Measurements from ENCODE around the gene RETREG1.

The RETREG1 gene

GRCh38 chr5:16585041-16585667 is 31.6 kb downstream of the RETREG1 start:
- no peak for DNase-seq

DNA sequence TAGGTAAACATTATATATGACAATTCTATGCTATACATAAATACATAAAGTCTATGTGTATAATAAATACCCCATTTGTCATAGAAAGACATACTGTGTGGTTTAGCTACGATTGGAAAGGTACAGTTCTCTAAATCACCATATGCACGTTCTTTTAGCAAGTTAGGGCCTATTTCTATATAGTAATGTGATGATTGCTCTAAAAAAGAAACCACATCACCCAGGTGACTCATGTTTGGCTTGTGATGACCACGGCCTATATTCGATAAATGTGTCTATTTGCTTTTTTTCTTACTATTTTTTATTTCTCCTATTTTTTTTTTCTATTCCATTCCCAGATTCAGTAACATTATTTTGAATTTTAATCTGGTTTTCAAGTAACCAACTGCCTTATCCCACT is 34.7 kb downstream of the RETREG1 start:
- DNase-seq = no peak

- DNase-seq = no peak
Observed at GRCh38 chr5:16580382-16580781, 36.4 kb downstream of the RETREG1 start.

DNA sequence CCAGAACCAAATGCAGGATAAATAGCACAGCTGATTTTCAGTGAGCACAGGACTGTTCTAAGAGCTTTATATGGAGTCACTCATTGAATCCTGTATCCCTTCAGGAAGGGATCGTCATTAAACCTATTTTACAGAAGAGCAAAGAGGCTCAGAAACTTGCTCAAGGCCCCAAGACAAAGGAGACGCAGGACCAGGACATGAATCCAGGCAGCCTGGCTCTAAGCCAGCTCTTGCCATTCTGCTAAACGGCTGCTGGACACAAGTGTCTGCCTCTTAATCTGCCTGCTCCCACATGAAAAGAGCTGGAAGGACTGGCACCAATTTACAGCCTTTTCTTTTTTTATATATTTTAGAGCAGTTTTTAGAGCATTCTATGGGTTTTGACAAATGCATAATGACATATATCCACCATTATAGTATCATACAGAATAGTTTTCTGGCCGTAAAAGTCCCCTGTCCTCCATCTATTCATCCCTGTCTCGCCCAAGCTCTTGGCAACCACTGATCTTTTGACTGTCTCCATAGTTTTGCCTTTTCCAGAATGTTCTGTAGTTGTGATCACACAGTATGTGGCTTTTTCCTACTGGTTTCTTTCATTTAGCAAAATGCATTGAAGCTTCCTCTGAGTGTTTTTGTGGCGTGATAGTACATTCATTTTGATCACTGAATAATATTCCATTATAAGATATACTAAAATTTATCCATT is 37.5 kb downstream of the RETREG1 start:
- peak in 31 of 58 donors; percentile 7 to 92 (median 42) for DNase-seq

DNA sequence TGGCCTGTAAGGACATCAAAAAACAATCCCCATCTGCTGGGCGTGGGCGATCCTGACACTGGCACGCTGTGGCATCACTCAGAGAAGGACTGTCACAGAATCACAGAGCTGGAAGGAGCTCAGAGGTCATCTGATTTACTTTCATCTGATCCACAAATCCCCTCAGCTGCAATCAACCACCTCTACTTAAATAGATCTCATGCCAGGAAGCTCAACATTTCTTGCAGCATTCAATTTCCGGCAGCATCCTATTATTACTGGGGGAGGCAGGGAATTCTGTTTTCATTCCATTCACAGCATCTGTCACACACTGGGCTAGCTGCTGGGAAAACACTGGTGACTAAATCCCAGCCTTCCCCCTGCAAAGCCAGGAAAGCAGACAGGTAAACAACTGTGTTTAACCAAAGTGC is 38.3 kb downstream of the RETREG1 start:
- DNase-seq = peak in 24 of 58 donors; percentile 12 to 75 (median 45)

- no peak for DNase-seq
Observed at GRCh38 chr5:16577677-16578076, 39.1 kb downstream of the RETREG1 start.

DNA sequence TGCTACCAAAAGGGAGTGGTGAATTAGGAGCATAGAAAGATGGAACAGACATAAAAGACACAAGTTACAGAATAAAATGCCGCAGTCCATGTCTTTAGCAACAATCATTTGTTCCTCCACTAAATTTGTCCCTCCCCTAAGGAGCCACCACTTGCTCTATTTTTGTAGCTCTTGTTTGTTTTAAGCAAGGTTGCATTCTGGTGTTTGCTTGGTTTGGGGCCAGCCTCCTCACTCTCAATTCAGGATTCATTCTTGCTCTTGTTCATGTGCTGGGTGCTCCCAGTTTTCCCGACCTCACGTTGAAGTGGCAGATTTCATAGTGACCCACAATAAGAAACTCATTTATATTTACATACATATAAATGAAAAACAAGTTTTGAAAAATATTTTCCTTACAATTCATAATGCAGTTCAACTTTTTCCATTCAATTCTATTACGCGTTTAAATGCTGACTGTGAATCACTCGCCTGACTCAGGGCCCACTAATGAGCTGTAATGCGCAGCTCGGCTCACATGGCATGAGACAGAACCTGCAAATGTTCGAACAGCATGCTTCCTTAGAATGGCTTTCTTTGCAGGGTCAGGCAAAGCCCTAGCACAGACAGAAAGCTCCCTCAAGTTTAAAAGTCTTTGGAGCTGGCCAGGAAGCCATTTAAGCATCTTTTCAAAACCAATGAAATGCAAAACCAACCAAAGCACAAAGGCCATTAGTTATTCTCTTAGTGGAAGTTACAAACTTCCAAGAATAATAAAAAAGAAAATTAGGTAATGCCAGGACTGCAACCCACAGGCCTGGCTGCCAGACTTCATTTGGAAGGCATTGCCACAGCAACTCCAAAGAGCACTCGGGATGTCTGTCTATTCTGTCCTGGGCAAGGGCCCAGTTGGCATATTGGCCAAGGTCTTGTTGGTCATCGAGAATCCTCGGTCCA is 41.7 kb downstream of the RETREG1 start:
- DNase-seq = peak in 49 of 58 donors; percentile 27 to 89 (median 64)

GRCh38 chr5:16573401-16573800 is 43.4 kb downstream of the RETREG1 start:
- DNase-seq = no peak

DNA sequence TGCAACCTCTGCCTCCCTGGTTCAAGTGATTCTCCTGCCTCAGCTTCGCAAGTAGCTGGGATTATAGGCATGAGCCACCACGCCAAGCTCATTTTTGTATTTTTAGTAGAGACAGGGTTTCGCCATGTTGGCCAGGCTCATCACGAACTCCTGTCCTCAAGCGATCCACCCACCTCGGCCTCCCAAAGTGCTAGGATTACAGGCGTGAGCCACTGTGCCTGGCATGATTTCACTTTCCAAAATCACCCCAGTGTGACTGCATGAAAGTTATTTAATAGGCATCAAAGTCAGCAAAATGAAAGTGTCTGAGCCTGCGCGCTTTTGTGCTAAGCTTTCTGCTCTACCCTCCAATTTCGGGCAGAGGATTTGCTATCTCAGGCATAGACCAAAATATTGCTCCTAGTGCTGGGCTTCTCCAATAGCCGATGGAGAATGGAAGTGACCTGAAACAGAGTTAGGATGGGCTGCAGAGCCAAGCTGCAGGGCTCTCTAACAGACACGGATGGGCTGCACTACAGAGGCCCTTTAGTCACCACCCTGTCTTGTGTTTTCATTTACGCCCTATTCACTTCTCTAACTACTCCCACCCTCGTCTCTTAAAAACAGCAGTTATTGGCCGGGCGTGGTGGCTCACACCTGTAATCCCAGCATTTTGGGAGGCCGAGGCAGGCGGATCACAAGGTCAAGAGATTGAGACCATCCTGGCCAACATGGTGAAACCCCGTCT is 44.3 kb downstream of the RETREG1 start:
- DNase-seq = no peak

DNA sequence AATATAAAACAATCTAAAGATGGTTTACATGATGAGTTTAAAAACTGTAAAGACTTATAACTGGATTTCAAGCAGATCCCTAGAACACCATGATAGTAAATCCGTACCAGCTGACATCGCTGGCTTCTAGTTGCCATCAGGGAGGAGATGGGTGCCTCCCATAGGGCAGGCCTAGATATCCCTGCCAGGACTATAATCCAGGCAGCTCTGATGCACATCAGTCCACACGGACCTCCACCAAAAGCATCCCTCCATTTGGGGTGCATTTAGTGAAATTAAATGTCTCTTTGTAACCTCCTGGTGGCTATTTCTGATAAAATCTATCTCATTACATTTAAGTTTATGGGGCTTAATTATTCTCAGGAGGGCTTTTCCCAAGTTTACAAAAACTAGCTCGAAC is 45.8 kb downstream of the RETREG1 start:
- no peak for DNase-seq

DNA sequence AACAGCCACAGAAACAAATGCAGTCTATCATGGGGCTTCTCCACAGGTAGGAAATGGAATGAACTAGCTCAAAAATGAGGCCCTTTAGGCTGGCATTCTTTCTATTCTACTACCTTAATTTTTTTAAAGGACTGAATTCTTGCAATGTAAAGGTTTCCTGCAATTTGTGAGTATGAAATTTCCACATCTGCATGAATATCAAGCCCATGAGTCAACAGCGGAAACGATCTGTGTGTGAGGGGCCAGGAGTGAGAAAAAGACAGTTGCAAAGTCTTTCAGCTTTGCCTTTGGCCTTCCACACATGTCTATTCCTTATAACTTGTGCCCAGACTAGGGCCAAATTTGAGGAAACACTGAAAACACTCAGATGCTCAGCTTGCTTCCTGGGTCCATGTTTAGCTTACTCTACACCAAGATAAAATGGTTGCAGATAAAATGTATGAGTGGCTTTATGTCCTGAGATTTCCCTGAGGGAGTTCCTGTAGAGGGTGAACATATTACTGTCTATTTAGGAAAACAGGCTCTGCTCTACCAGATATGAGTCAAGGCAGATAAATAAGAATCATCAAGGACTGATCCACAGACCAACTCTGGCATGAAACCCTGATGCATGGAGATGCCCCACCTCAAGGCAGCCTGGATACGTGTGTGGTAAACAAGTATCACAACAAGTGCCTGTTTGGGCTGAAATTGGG is 46.5 kb downstream of the RETREG1 start:
- no peak for DNase-seq

DNA sequence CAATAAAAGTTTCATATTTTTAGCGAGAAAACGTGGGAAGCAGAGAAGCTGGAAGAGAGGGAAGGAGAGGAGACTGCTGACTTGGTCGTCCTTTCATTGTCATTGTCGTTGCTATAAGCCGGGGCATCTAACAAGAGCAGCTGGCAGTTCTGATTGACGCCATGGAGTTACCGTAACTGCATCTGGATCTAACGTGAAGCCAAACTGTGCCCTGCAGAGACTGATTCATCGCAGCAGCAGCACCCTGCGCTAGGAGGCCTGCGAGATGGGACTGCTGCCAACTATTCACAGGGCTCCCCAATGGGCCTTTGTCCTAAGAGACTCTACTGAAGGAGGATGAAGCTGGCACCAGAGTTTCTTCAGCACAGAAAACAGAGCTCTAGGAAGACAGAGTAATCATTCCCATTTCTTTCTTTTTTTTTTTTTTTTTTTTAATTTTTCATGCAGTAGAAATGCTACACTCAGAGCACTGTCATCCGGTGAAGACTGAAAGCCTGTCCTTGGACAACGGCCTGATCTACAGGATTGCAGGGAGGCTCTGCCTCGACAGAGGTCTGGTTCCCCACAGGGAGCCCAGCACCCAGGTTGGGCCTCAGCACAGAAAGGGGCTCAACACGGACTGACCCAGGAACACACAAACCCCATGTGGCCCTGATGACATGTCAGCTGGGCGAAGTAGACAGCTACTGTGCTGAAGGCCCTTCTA is 47.8 kb downstream of the RETREG1 start:
- DNase-seq = peak in 55 of 58 donors; percentile 8 to 97 (median 82)

GRCh38 chr5:16567365-16567764 is 49.4 kb downstream of the RETREG1 start:
- DNase-seq = no peak

DNA sequence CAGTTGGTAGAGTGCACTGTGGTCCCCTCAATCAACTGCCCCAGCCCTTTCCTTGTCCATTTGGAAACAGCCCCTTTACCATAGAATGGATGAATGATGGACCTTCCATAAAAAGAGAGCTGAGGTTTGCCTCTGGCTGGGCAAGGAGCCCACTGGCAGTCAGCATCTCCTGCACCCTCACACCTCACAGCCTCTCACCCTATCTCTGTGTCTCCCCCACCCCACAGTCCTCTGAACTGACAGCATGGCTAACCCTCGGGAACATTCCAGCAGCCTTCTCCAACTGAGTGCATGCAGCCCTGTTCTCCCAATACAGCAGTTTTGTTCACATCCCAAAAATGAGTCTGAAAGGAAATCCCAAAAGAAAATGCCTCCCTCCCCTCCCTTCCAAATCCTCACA is 51.7 kb downstream of the RETREG1 start:
- DNase-seq = no peak

- DNase-seq = no peak
Observed at GRCh38 chr5:16564248-16564867, 52.4 kb downstream of the RETREG1 start.

GRCh38 chr5:16563686-16564085 is 53.1 kb downstream of the RETREG1 start:
- no peak for DNase-seq

DNA sequence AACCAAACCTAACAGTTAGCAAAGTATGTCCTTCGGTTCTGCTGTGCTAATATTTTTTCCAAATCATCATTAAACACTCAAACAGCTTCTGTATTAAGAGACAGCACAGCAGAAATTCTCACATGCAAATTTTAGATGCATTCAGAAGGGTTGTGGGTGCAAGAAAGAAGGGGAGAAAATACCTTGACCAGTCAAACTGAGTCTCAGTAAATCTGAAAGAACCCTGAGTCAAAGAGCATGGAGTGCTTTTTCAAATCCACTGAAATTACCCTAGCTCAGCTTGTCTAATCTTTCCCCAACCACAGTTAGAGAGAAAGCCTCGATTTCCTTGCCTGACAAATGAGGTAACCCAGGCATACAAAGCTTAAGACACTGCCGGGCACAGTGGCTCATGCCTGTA is 55.1 kb downstream of the RETREG1 start:
- DNase-seq = no peak

- no peak for DNase-seq
Observed at GRCh38 chr5:16559702-16560101, 57.1 kb downstream of the RETREG1 start.

GRCh38 chr5:16558984-16559629 is 57.7 kb downstream of the RETREG1 start:
- DNase-seq = no peak
